Measurements from ENCODE around the gene CSF2RB.

- TF ChIP-seq EZH2 (IDR thresholded peaks at IDR 0.05; ENCODE audit: insufficient read depth, poor library complexity, severe bottlenecking) (no peak), EZH2phosphoT487 (IDR thresholded peaks at IDR 0.05; ENCODE audit: insufficient read depth, low read depth) (no peak)
These were observed 28.9 kb upstream of the CSF2RB start for GRCh38 chr22:36884349-36885158.
